ENCODE measurements around the gene SH3YL1. TPM values are rescaled to one million over a fixed set of nuclear protein-coding genes. Genes with fewer than 3 reads are reported as not detected.

The SH3YL1 gene
- total RNA-seq, 1 experiment from 2014 or later, result 97.0 TPM

DNA sequence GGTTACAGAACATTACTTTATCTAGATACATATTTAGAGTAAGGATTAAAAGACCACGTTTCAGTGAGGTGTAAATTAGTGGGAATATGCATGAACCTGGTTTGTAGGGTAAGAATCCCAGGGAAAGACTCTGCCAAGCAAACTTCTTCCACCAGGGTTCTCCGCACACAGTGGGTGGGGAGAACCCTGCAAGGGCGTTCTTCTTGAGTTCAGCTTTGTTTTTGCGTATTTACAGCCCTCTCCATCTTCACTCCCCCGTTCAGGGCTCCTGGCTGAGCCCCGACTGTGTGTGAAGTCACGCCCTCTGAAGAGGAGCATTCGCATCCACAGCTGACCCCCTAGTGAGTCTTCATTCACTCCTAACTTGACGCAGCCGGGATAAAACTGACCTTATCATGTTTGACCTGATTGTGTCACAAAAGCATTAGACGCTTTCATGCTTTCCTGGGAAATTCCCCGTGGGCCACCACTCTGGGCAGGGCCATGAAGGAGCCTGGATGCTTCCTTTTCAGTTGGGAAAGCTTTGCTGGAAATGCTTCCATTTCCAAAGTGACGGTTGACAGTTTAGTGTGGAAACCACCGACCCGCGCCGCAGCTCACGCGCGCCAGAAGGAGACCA lies 23.1 kb upstream of the SH3YL1 start:
- CTCF ChIA-PET, result interaction anchor here (0.7 kb wide), 1 partner anchor 1348 kb away, joined by 5 read pairs; no protein-coding TSS in a partner anchor
- Mint-ChIP-seq H3K9me3 (ENCODE audit: low read depth, unreplicated experiment) (no peaks in the 10 kb centered on the region), H3K27ac (ENCODE audit: unreplicated experiment) (no peak overlapping the region), H3K27me3 (ENCODE audit: unreplicated experiment) (peaks cover 38% of the 10 kb centered on the region), H3K4me1 (ENCODE audit: low read depth, unreplicated experiment) (peaks cover 8% of the 10 kb centered on the region), H3K36me3 (ENCODE audit: insufficient read depth, unreplicated experiment) (peaks cover 8% of the 10 kb centered on the region), H3K4me3 (ENCODE audit: low read depth, unreplicated experiment) (no peak overlapping the region)
- TF ChIP-seq, protein P1, sequence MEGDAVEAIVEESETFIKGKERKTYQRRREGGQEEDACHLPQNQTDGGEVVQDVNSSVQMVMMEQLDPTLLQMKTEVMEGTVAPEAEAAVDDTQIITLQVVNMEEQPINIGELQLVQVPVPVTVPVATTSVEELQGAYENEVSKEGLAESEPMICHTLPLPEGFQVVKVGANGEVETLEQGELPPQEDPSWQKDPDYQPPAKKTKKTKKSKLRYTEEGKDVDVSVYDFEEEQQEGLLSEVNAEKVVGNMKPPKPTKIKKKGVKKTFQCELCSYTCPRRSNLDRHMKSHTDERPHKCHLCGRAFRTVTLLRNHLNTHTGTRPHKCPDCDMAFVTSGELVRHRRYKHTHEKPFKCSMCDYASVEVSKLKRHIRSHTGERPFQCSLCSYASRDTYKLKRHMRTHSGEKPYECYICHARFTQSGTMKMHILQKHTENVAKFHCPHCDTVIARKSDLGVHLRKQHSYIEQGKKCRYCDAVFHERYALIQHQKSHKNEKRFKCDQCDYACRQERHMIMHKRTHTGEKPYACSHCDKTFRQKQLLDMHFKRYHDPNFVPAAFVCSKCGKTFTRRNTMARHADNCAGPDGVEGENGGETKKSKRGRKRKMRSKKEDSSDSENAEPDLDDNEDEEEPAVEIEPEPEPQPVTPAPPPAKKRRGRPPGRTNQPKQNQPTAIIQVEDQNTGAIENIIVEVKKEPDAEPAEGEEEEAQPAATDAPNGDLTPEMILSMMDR (IDR thresholded peaks at IDR 0.05; ENCODE audit: unreplicated experiment), result no peak
- no peak for DNase-seq
- no TSS peak for BruUV-seq (replicated peaks)
- intact Hi-C loops (cut with micrococcal nuclease; ENCODE audit: unreplicated experiment), result no loop called here

DNA sequence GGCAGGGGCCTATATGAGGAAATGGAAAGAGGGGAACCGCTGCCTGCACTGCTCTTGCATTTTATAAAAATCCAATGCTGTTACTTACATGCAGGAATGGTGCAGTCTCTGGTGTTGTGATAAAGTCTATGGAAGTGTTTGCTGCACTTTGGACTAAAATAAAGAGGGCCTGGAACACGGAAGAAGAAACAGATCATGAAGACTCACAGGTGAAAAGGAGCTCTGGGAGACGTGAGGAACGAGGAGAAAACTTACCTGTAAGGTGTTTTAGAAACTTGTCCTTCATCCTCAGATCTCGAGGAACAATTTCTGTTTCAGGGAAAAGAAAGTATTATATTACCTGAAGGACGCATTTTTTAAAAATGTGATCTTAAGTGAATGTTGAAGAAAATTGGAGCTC lies 22.2 kb upstream of the SH3YL1 start:
- intact Hi-C loops (cut with micrococcal nuclease; ENCODE audit: unreplicated experiment), result no loop called here
- Mint-ChIP-seq H3K27me3 (ENCODE audit: unreplicated experiment) (peaks cover 38% of the 10 kb centered on the region), H3K27ac (ENCODE audit: unreplicated experiment) (no peak overlapping the region), H3K4me1 (ENCODE audit: low read depth, unreplicated experiment) (peaks cover 8% of the 10 kb centered on the region), H3K36me3 (ENCODE audit: insufficient read depth, unreplicated experiment) (peaks cover 8% of the 10 kb centered on the region), H3K9me3 (ENCODE audit: low read depth, unreplicated experiment) (no peaks in the 10 kb centered on the region), H3K4me3 (ENCODE audit: low read depth, unreplicated experiment) (no peak overlapping the region)
- no peak for DNase-seq
- no TSS peak for BruUV-seq (replicated peaks)
- CTCF ChIA-PET, result no interaction called here
- TF ChIP-seq, protein P1 (IDR thresholded peaks at IDR 0.05; ENCODE audit: unreplicated experiment), result no peak

DNA sequence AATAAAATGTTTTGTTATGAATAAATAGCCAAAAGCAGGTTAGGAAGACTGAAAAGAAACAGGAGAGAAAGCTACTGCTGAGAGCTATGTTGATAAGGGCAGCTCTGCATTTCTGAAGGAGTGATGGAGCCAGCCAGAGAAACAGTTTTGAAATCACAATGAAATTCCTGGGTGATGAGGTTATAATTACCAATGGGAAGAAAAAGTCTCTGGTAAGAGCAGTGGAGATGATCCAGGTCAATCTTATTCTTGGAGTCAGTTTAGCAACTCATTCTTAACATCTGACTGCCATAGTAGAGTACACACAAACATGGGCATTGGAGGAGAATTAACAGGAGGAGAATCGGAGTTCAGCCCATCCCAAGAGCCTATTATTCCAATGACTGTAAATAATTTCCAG lies 21.7 kb upstream of the SH3YL1 start:
- intact Hi-C loops (cut with micrococcal nuclease; ENCODE audit: unreplicated experiment), result no loop called here
- TF ChIP-seq, protein P1 (IDR thresholded peaks at IDR 0.05; ENCODE audit: unreplicated experiment), result no peak
- CTCF ChIA-PET, result no interaction called here
- BruUV-seq (replicated peaks), result no TSS peak
- Mint-ChIP-seq H3K36me3 (ENCODE audit: insufficient read depth, unreplicated experiment) (peaks cover 8% of the 10 kb centered on the region), H3K4me1 (ENCODE audit: low read depth, unreplicated experiment) (peaks cover 8% of the 10 kb centered on the region), H3K27me3 (ENCODE audit: unreplicated experiment) (peaks cover 36% of the 10 kb centered on the region), H3K9me3 (ENCODE audit: low read depth, unreplicated experiment) (no peaks in the 10 kb centered on the region), H3K4me3 (ENCODE audit: low read depth, unreplicated experiment) (no peak overlapping the region), H3K27ac (ENCODE audit: unreplicated experiment) (no peak overlapping the region)
- no peak for DNase-seq

DNA sequence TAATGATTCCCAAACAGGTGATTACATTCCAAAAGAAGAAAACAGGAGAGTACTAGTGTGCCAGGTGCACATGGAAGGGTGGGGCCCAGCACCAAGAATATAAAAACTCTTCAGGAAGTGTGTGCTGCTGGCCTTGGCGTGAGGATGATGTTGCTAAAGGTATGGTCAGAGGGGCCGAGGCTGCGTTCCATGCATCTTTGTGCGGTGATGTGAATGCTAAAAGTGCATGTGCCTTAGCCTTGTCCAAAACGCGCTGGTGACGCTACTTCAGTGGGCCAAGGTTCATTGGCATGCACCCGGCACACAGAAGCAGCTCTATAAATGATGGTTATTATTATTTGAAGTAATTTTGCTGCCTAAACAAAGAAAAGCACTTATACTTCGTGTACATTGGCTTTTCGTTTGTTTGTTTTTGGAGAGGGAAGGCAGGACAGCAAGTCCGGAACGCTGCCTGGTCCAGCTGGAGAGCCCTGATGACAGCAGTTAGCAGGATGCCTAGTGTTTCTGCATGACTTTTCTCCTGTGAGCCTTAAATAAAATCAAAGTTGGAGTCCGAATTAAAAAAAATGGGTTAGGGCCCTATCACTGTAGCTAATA lies 21.2 kb upstream of the SH3YL1 start:
- H3K9me3 Mint-ChIP-seq (ENCODE audit: low read depth, unreplicated experiment), result no peaks in the 10 kb centered on the region
- H3K36me3 Mint-ChIP-seq (ENCODE audit: insufficient read depth, unreplicated experiment), result peaks cover 11% of the 10 kb centered on the region
- peaks cover 8% of the 10 kb centered on the region for H3K4me1 Mint-ChIP-seq (ENCODE audit: low read depth, unreplicated experiment)
- CTCF ChIA-PET, result no interaction called here
- peaks cover 31% of the 10 kb centered on the region for H3K27me3 Mint-ChIP-seq (ENCODE audit: unreplicated experiment)
- TF ChIP-seq, protein P1 (IDR thresholded peaks at IDR 0.05; ENCODE audit: unreplicated experiment), result no peak
- H3K27ac Mint-ChIP-seq (ENCODE audit: unreplicated experiment), result no peak overlapping the region
- intact Hi-C loops (cut with micrococcal nuclease; ENCODE audit: unreplicated experiment), result no loop called here
- no TSS peak for BruUV-seq (replicated peaks)
- no peak overlapping the region for H3K4me3 Mint-ChIP-seq (ENCODE audit: low read depth, unreplicated experiment)
- no peak for DNase-seq

Measured in Calu3 (cell line).